Measurements from ENCODE around the gene GNAZ. TPM values are rescaled to one million over a fixed set of nuclear protein-coding genes. Genes with fewer than 3 reads are reported as not detected.

The GNAZ gene
- polyA plus RNA-seq, 1 donor from 2014 or later = 52.0 TPM

GRCh38 chr22:23154461-23154860 lies 84.1 kb downstream of the GNAZ start:
- no peaks in the 10 kb centered on the region for H3K27me3 ChIP-seq (ENCODE audit: insufficient read depth, low read depth, low read length)
- no peaks in the 10 kb centered on the region for H4K20me1 ChIP-seq (ENCODE audit: insufficient read depth)
- H3K4me3 ChIP-seq (ENCODE audit: low read length) = no peak overlapping the region
- no peak overlapping the region for H2AFZ ChIP-seq (ENCODE audit: low read depth, low read length)
- no peaks in the 10 kb centered on the region for H3K9me2 ChIP-seq (ENCODE audit: insufficient read depth, low read length)
- H3K9ac ChIP-seq (ENCODE audit: low read length) = no peak overlapping the region
- no peaks in the 10 kb centered on the region for H3K9me3 ChIP-seq (ENCODE audit: low read length)
- H3K4me2 ChIP-seq (ENCODE audit: low read length) = no peak overlapping the region
- no peaks in the 10 kb centered on the region for H3F3A ChIP-seq (ENCODE audit: insufficient read depth, low read length, poor library complexity, severe bottlenecking)
- no peaks in the 10 kb centered on the region for H3K36me3 ChIP-seq (ENCODE audit: insufficient read depth, low read length)
- H3K27ac ChIP-seq (ENCODE audit: low read length) = no peak overlapping the region
- no peaks in the 10 kb centered on the region for H3K79me2 ChIP-seq (replicated peaks; ENCODE audit: insufficient read depth, low read length)
- TF ChIP-seq CTCF (IDR thresholded peaks at IDR 0.05; ENCODE audit: poor library complexity, severe bottlenecking) (no peak), EZH2 (IDR thresholded peaks at IDR 0.05; ENCODE audit: borderline replicate concordance, insufficient read depth, low read length, poor library complexity, severe bottlenecking) (no peak), SMC3 (conservative IDR thresholded peaks at IDR 0.05; ENCODE audit: poor library complexity) (no peak), TAF1 (IDR thresholded peaks at IDR 0.05; ENCODE audit: low read depth) (no peak), EP300 (conservative IDR thresholded peaks at IDR 0.05; ENCODE audit: poor library complexity, severe bottlenecking) (no peak), RAD21 (conservative IDR thresholded peaks at IDR 0.05) (no peak), MXI1 (conservative IDR thresholded peaks at IDR 0.05; ENCODE audit: poor library complexity, severe bottlenecking) (no peak), REST (IDR thresholded peaks at IDR 0.05; ENCODE audit: borderline replicate concordance) (no peak)

- Histone ChIP-seq H3K27me3 (ENCODE audit: insufficient read depth, low read depth, low read length) (no peaks in the 10 kb centered on the region), H3K27ac (ENCODE audit: low read length) (no peak overlapping the region), H3K4me2 (ENCODE audit: low read length) (no peak overlapping the region), H2AFZ (ENCODE audit: low read depth, low read length) (no peak overlapping the region), H3F3A (ENCODE audit: insufficient read depth, low read length, poor library complexity, severe bottlenecking) (no peaks in the 10 kb centered on the region), H3K9me2 (ENCODE audit: insufficient read depth, low read length) (no peaks in the 10 kb centered on the region), H3K9me3 (ENCODE audit: low read length) (no peaks in the 10 kb centered on the region), H4K20me1 (ENCODE audit: insufficient read depth) (no peaks in the 10 kb centered on the region), H3K4me3 (ENCODE audit: low read length) (no peak overlapping the region), H3K79me2 (replicated peaks; ENCODE audit: insufficient read depth, low read length) (no peaks in the 10 kb centered on the region), H3K36me3 (ENCODE audit: insufficient read depth, low read length) (no peaks in the 10 kb centered on the region), H3K9ac (ENCODE audit: low read length) (no peak overlapping the region)
- TF ChIP-seq POLR2AphosphoS5 (IDR thresholded peaks at IDR 0.05) = no peak
- no peak for TF ChIP-seq TAF1 (IDR thresholded peaks at IDR 0.05; ENCODE audit: low read depth)
- no peak for TF ChIP-seq RAD21 (conservative IDR thresholded peaks at IDR 0.05)
- no peak for TF ChIP-seq REST (IDR thresholded peaks at IDR 0.05; ENCODE audit: borderline replicate concordance)
- no peak for TF ChIP-seq SMC3 (conservative IDR thresholded peaks at IDR 0.05; ENCODE audit: poor library complexity)
- TF ChIP-seq CTCF (IDR thresholded peaks at IDR 0.05; ENCODE audit: poor library complexity, severe bottlenecking) = no peak
- TF ChIP-seq EP300 (conservative IDR thresholded peaks at IDR 0.05; ENCODE audit: poor library complexity, severe bottlenecking) = no peak
- TF ChIP-seq MXI1 (conservative IDR thresholded peaks at IDR 0.05; ENCODE audit: poor library complexity, severe bottlenecking) = no peak
- no peak for TF ChIP-seq EZH2 (IDR thresholded peaks at IDR 0.05; ENCODE audit: borderline replicate concordance, insufficient read depth, low read length, poor library complexity, severe bottlenecking)
Measured at GRCh38 chr22:23155143-23155542, 84.8 kb downstream of the GNAZ start.
